AML-193 (cell line): Measurements from ENCODE around the gene SHISA3.

Source experiments
- DNase-seq, 2 experiments: peaks; one replicate each; lab custom pipeline; 2025; lab: John Stamatoyannopoulos, UW

The SHISA3 gene

DNA sequence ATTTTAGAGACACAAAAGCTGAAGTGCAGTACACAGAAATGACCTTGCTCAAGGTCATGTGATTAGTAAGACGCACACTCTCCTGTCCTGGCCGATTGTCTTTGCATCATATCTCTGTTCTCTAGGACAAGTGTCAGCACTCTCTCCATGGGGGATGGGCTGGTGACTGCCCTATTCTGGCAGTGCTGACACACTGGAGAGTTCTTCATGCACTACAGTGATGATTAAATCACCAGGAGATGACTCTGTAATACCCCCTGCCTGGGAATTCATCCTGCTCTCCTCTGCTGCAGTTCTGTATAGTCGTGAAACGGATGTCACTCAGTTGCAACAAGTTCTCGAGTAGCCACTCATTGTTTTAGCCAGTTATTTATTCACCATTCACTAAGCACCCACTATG is 5.3 kb upstream of the SHISA3 start:
- no peak for DNase-seq

DNA sequence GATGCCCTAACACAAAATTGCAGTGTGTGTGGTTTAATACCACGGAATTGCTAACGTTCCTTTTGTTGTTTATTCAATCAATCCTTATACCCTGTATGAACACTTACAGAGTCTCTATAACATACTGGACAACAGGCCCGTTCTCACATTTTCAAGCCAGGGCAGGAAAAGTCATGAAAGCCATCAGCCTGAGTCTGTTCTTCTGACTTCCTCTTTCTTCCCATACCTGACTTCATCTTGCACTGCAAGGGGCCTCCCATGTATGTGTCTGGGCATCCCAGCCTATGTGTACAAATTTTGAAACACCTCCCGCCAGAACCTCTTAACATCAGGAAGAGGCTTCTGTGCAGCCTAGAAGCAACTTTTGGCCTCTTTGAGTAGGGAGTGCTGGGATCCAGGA is 4.9 kb upstream of the SHISA3 start:
- DNase-seq: no peak

GRCh38 chr4:42395595-42395994 is 1.7 kb upstream of the SHISA3 start:
- DNase-seq: no peak

DNA sequence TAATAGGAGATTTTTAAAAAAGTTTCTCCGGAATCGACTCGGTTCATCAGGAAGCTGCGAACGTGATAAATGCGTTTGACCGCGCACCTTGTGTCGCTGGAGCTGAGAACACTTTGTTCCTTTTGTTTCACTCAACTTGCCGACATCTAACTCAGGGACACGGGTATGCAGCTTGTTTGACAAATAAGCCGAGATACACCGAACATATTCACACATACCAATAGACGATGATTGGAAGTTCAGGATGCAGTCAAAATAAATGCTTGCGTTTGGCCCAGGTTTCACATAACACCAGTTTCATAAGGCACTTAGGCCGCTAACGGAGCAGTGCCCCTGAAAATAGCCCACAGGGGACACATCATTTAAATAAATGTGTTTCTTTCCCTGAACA is 932 bp upstream of the SHISA3 start:
- no peak for DNase-seq

DNA sequence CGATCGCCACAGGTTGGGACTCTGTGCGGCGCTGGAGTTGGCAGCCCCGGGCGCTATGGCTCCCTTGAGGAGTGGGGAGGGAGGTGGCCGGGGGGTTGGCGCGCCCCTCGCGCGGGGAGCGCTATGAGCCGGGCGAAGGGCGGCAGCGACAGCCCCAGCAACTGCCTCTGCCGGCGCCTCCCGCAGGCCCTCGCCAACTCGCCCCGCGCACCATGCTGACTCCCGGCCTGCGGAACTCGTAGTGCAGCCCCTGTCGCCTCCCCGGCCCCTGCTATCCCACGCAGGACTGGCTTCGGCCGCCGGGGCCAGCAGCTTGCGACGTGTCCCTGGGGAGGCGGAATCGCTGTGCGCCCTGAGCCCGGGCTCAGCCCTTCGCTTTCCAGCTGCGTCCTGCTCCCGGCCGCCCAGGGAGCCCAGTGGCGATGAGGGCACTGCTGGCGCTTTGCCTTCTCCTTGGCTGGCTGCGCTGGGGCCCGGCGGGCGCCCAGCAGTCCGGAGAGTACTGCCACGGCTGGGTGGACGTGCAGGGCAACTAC is 415 bp downstream of the SHISA3 start:
- DNase-seq: no peak

GRCh38 chr4:42398171-42398870 is 1.0 kb downstream of the SHISA3 start:
- DNase-seq: no peak

- DNase-seq: no peak
Measured at GRCh38 chr4:42398871-42399331, 1.6 kb downstream of the SHISA3 start.

DNA sequence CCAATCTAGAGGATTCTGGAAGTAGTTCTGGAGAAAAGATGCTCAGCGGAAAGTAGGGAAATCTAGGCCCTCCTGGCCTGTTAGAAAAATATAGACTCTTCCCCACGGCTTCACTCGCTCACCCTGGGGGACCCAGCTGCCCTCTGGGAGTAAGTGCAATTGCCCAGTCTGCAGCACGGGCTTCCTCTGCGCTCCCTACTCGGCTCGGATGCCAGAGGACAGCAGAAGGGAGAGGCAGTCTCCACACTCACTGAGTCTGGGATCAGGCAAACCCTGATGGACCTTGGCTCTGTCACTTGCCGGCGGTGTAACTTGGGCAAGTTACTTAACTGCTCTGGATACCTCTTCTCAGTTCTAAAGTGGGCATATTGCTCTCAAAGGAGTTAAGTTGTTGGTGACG is 2.1 kb downstream of the SHISA3 start:
- DNase-seq: no peak

DNA sequence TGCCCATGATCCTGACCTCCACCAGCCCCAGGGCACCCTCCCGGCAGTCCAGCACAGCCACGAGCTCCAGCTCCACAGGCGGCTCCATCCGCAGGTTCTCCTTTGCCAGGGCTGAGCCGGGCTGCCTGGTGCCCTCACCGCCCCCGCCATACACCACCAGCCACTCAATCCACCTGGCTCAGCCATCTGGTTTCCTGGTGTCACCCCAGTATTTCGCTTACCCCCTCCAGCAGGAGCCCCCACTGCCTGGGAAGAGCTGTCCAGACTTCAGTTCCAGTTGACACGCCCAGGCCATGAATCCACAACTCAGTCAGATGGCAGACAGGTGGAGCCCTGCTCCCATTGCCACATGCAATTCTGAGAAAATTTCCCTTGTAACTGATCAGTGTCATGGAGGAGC is 3.9 kb downstream of the SHISA3 start:
- no peak for DNase-seq

DNA sequence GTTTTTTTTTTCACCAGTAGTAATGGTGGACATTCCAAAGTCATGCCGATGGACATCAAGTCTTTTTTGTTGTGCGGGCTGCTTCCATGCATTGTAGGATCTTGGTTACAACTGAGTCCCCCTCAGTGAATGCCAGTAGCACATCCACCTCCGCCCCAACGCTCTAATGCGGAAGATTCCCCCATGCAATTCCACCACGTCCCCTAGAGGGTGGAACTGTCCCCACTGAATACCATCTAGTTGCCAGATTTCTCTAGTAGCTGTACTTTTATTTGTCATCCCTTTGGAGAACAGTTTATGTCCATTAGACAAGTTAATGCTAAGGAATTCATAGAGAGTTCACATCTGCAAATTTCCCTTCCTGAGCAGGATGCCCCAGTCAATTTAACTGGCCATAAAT is 6.7 kb downstream of the SHISA3 start:
- no peak for DNase-seq

GRCh38 chr4:42410446-42410845 is 13.2 kb downstream of the SHISA3 start:
- DNase-seq: no peak

GRCh38 chr4:42411803-42412202 is 14.5 kb downstream of the SHISA3 start:
- DNase-seq: no peak

DNA sequence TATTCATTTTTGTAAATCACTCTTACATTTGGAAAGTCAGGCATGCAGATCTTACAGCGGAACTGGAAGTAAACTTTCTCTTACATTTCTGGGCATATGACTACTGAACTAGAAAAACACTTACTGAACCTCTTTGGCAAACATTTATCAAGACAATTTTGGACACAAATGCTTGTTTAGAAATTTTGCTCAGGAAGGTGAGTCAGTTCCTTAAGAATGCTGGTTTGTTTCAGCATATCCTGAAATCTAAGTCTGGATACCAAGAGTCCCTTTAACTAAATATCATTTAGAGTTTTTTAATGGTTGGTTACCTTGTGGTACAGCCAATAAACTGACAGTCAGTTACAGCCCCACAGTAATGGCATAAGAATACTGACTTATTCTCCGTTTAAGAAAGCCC is 15.0 kb downstream of the SHISA3 start:
- no peak for DNase-seq

DNA sequence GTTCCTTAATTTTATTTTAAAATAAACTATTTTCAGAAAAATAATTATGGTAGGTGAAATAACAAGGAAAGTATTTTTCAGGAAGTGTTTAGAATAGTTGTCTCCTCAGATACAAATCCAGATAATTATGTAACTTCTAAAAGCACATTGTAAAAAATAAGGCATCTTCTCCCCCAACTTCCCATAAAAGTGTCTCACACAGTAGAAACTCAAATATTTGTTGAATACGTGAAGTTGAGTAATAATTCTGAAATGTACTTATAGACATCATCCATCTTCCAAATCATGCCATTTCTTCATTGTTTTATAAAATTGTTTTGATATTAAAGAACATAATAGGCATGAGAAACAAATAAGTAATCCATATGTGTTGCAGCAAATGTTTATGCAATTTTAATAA is 18.0 kb downstream of the SHISA3 start:
- no peak for DNase-seq

- DNase-seq: no peak
Measured at GRCh38 chr4:42416017-42416416, 18.7 kb downstream of the SHISA3 start.

DNA sequence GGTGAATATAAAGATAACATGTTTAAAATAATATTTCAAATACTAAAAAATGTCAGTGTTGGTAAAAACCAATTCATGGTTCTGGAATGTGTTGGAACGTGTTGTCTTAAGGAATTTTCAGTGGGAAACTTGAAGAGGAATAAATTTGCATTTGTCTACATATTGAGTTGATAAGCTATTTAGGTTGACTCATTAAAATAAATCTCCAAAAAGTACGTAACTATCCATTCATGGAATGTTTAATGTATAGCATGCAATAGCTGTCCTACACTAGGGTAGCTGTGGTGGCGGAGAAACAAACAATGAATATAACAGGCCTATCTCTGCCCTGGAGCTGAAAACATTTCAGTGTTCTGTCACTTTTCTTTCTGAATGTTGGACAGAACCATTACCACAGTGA is 20.3 kb downstream of the SHISA3 start:
- no peak for DNase-seq

DNA sequence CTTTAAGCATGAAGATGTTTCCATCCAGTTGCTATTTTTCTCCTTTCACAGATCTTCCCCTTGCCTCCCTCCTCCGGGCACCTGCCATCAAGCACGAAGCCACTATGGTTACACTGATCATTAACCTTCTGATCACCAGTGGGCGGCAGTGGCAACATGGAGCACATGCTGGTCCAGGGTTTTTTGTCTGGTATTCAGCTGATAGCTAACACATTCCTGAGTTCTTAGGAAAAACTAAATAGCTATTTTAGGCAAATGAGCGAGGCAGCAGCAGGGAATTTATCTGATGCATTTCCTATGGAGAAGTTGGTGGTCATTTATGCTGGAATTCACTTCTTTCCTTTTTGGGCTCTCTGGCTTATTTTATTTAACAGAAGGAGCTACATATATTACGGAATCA is 22.9 kb downstream of the SHISA3 start:
- DNase-seq: no peak

- DNase-seq: no peak
Measured at GRCh38 chr4:42425146-42426065, 28.1 kb downstream of the SHISA3 start.

DNA sequence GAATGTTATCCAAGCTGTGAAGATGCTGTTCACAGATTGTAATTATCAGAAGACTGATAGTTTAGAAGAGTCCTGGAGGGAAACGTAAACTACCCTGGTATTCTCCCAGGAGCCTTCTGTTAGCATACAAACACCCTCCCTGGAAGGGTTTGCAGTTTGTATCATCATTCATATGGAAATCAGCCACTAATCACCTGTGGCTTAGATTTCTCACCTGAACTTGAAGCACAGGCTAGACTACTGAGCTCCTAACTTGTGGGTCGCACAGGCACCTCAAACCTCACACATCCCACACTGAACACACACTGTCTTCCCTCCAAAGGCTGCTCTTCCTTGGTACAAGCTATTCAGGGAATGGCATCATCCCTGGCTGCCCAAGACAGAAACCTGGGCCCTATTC is 30.7 kb downstream of the SHISA3 start:
- no peak for DNase-seq

GRCh38 chr4:42436928-42437565 is 39.8 kb downstream of the SHISA3 start:
- DNase-seq: no peak

DNA sequence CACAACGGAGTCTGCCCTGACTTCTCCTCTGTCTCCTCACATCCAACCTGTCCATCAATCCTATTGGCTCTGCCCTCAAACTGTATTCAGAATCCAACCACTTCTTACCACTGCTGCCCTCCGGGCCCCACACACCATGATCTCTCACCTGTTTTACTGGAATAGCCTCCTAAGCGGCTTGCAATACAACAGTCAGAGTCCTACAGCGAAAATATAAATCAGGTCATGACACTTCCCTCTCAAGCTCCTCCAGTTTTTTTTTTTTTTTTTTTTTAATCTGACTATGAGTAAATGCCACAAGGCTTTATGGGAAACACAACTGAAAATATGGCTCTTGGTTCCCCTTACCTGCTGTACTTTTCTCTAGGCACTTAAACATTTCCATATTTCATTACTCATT is 42.8 kb downstream of the SHISA3 start:
- no peak for DNase-seq

DNA sequence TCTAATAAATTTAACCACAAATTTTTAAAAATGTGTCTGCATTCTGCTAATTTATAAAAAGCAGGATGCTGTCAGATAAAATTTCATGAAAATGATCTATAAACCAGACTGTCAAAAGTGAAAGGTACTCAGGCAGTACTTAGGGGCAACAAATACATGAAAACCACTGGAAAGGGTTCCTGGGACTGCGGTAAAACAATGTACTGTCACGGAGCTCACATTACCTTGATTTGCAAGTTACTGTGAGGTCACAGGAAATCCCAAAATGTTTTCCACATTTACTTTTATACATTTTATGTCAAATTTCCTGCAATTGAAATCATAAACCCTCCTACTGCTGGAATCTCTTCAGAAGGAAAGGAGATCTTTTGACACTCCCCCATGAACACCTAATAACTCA is 45.3 kb downstream of the SHISA3 start:
- no peak for DNase-seq

DNA sequence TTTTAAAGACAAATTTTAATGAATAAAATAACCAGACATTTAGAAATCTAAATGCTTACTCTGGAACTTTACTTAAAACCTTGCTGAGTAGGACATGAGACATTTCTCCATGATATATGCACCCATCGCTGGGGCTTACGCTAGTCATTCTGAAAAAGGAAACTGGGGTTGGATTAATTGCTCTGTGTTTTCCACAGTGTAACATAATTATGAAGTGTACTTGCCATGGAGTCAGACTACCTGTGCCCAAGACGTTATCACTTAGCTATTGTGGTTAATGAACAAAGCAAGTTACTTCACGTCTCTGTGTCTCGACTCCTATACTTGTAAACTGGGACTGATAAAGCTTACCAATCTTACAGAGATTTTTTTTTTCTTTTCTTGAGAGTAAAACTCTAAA is 47.8 kb downstream of the SHISA3 start:
- DNase-seq: no peak
